Loucy (cell line): ENCODE results near the gene SUGP1.

Experiments
- CTCF ChIP-seq: fragments of 200-600 bp; sonication (generic); conservative IDR thresholded peaks from 2 replicates; pipeline ENCODE4 v1.5.1; 2014; ENCODE audit warnings: mild to moderate bottlenecking, antibody characterized with exemption, low read length
- EZH2phosphoT487 ChIP-seq: fragments of 200-600 bp; IDR thresholded peaks from 2 replicates; pipeline ENCODE4 v1.6.1; 2018; ENCODE audit warnings: antibody characterized with exemption, mild to moderate bottlenecking, moderate library complexity, borderline replicate concordance

DNA sequence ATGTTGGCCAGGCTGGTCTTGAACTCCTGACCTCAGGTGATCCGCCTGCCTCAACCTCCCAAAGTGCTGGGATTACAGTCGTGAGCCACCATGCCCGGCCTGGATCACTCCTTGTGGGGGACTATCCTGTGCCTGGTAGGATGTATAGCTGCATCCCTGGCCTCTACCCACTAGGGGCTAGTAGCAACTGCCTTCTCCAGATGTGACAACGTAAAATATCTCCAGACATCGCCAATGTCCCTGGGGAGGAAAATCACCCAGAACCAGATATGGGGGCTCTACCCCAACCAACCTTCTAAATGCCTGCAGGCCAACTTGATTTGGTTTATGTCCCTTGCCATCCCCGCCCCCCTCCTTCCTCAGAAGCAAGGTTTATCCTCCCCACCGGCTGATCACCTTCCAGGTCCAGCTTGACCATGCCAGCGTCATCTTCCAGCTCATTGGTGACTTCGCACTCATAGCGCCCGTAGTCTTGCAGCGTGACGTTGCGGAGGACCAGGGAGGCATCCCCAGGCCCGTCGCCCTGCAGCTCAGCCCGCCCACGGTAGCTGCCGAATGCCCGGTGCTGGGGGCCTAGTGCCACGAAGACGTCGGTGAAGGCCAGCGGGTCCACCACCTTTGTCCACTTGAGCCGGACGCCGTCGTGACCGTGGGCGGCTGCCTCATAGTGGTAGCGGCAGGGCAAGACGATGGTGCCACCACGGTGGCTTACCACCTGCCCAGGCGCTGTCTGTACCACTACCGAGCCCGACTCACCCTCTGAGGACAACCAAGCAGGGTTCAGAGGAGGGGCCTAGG, 59.7 kb downstream of the SUGP1 start:
- TF ChIP-seq CTCF (no peak), EZH2phosphoT487 (no peak)
